HG02759 (cell line): ENCODE data around the gene PDK2.

Source experiments
- ATAC-seq: cut with Tn5 transposase; IDR thresholded peaks from one replicate; pipeline ENCODE4 v1.9.1; 2021; ENCODE audit warnings: mild to moderate bottlenecking, moderate library complexity; ENCODE audit not compliant: unreplicated experiment

PDK2 gene

DNA sequence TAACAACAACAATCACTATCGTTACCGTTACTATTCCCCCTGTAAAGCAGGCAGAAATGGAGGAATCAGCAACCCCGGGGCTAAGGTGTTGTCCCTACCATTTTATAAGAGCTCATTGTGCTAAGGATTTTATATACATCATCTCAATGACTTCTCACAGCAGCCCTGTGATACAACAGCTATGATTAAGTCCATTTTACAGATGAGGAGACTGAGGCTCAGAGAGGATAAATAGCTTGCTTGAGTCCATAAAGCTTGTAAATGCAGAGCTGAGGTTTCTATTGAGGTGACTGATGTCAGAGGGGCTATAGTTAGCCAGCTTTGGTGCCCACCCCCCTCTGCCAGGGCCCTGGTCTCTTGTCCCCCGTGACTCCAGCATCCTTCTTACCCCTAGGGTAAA, 16.7 kb upstream of the PDK2 start:
- ATAC-seq: no peak

DNA sequence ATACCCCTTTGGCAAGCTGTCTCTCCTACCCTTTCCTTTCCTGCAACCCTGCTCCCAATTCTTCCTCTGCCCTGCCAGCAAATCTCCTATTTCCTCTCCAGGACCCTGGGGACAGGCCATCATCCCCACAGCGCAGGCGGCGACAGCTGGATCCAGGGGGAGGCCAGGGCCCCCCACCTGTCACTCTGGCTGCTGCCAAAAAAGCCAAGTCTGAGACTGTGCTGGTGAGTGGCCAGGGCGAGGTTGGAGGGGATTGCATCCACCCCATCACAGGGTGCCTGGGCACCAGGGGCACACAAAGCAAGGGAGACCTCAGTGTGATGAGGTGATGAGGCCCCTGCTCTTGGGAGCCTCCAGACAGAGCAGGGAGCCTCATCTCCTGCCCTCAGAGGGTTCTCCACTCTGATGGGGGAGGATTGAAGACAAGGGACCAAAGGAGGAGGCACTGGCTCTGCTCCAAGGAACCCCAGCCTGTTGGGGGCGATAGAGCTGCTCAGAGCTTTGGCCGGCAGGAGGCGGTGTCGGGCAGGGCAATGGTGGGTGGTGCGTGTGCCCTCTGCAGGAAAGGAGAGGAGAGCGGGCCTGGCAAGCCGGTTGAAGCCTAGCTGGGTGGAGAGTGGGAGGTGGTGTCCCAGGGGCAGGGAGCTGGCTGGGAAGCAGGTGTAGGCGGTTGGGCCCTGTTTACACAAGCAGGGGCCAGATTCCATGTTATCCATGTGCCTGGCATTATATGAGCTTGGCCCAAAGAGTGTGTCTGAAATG, 15.6 kb upstream of the PDK2 start:
- ATAC-seq: no peak

DNA sequence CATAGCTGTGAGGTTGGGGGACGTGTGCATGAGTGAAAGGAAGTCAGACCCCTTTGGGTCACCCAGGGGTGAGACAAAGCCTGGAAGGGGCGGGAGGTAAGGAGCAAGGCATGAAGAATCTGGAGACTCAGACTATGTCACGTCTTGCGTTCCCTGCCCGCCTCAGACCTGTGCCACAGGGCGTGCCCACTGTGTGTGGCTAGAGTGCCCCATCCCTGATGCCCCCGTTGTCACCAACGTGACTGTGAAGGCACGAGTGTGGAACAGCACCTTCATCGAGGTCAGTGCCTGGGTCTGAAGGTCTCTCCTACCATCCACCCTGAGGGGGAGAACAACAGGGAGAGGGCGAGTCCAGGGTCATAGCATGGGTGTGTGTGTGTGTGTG, 15.1 kb upstream of the PDK2 start:
- no peak for ATAC-seq

GRCh38 chr17:50080827-50081226, 14.3 kb upstream of the PDK2 start:
- ATAC-seq: no peak

DNA sequence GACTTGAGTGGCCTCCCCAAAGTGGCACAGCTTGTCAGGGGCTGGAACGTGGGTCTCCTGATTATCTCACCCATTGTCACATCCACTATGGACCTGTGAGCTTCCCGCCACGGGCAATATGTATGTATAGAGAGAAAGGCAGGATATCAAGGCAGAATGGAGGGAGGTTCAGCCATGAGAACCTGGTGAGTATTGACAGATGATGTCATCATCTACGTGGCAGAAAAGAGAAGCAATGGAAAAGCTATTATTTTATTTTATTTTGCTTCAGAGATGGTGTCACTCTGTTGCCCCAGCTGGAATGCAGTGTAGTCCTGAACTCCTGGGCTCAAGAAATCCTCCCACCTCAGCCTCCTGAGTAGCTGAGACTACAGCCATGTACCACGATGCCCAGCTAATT, 13.4 kb upstream of the PDK2 start:
- ATAC-seq: no peak

DNA sequence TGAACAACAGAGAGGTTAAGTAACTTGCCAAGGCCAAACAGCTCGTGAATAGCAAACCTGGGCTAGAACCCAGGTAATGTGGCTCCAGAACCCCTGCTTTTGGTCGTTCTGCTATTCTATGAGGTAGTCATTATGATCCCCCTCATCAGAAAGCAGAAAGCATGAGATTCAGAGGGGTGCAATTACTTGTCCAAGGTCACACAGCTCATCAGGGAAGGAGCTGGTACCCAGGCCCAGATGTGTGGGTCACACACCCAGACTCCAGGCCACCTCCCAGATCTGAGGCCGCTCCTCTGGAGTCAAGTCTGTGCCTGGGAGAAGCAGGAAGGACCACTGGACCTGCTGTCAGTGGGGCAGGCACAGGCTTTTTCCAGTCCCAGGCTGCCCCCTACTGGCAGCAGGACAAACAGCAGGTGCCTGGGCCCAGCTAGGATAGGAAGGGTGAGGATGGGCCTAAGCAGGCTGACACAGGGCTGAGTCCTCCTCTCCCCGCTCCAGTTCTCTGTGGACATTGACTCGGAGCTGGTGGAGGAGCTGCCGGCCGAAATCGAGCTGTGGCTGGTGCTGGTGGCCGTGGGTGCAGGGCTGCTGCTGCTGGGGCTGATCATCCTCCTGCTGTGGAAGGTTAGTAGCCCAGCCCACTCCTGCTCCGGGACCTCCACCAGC, 7.8 kb upstream of the PDK2 start:
- peak; percentile 76 for ATAC-seq

- no peak for ATAC-seq
Measured at GRCh38 chr17:50087912-50088405, 7.2 kb upstream of the PDK2 start.

DNA sequence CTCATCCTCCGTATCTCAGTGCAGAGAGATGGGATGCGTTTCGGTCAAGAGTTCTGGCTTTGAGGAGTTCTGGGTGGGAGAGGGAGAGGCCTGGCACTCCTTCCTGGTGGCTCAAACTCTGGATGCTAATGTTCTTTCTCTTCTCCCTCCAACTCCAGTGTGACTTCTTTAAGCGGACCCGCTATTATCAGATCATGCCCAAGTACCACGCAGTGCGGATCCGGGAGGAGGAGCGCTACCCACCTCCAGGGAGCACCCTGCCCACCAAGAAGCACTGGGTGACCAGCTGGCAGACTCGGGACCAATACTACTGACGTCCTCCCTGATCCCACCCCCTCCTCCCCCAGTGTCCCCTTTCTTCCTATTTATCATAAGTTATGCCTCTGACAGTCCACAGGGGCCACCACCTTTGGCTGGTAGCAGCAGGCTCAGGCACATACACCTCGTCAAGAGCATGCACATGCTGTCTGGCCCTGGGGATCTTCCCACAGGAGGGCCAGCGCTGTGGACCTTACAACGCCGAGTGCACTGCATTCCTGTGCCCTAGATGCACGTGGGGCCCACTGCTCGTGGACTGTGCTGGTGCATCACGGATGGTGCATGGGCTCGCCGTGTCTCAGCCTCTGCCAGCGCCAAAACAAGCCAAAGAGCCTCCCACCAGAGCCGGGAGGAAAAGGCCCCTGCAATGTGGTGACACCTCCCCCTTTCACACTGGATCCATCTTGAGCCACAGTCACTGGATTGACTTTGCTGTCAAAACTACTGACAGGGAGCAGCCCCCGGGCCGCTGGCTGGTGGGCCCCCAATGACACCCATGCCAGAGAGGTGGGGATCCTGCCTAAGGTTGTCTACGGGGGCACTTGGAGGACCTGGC, 6.0 kb upstream of the PDK2 start:
- no peak for ATAC-seq

DNA sequence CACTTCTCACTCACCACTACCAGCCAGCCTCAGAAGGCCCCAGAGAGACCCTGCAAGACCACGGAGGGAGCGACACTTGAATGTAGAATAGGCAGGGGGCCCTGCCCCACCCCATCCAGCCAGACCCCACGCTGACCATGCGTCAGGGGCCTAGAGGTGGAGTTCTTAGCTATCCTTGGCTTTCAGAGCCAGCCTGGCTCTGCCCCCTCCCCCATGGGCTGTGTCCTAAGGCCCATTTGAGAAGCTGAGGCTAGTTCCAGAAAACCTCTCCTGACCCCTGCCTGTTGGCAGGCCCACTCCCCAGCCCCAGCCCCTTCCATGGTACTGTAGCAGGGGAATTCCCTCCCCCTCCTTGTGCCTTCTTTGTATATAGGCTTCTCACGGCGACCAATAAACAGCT, 5.1 kb upstream of the PDK2 start:
- ATAC-seq: no peak

- ATAC-seq: no peak
Measured at GRCh38 chr17:50090971-50091917, 3.9 kb upstream of the PDK2 start.

- no peak for ATAC-seq
Measured at GRCh38 chr17:50091918-50092285, 3.2 kb upstream of the PDK2 start.

GRCh38 chr17:50093246-50093645, 1.9 kb upstream of the PDK2 start:
- no peak for ATAC-seq

DNA sequence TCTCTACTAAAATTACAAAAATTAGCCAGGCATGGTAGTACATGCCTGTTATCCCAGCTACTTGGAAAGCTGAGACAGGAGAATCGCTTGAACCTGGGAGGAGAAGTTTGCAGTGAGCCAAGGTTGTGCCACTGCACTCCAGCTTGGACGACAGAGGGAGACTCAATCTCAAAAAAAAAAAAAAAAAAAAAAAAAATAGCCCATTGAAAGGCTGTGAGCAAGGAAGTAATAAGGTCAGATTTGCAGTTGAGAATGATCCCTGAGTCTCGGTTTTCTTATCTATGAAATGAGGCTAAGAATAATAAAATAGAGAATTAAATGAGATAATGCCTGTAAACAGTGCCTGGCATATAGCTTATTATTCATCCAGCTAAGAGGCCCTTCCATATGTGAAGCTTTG, 1.3 kb upstream of the PDK2 start:
- ATAC-seq: no peak

GRCh38 chr17:50094243-50094752, 853 bp upstream of the PDK2 start:
- ATAC-seq: no peak

DNA sequence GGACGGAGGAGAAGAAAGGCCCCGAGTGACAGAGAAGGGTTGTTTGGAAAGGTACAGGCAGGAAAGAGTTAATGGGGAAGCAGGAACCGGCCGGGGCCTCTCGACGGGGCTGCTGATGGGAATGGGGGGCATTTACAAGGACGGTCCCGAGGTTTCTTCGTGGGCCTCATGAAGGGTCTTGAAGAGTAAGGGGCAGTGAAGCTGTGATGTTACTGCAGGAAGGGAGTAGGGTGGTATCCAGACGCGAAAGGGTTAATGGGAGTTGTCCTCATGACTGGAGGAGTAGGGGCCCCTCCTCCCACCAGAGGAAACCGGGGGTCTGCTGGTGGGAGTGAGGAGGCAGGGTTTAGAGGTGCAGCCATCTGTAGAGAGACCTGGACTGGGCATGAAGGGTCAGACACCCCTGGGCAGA, 481 bp downstream of the PDK2 start:
- no peak for ATAC-seq

- no peak for ATAC-seq
Measured at GRCh38 chr17:50096092-50096491, 941 bp downstream of the PDK2 start.

DNA sequence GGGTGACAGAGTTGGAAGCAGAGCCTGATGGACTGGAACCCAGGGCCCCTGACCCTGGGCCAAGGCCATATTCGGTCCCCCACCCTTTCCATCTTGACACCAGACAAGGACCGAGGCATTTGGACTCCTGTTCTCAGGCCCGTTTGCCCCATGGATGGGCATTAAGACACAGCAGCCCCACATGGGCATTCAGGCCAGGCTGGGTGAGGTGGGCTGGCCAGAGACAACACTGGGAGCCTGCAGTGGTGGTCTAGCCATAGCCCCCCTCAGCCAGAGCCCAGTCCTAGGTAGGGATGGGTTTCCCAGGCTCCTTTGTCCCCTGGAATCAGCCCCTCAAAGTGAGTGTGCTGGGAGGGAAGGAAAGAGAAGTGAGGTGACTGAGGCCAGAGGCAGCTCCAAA, 1.6 kb downstream of the PDK2 start:
- ATAC-seq: no peak

- ATAC-seq: no peak
Measured at GRCh38 chr17:50097455-50097854, 2.3 kb downstream of the PDK2 start.

DNA sequence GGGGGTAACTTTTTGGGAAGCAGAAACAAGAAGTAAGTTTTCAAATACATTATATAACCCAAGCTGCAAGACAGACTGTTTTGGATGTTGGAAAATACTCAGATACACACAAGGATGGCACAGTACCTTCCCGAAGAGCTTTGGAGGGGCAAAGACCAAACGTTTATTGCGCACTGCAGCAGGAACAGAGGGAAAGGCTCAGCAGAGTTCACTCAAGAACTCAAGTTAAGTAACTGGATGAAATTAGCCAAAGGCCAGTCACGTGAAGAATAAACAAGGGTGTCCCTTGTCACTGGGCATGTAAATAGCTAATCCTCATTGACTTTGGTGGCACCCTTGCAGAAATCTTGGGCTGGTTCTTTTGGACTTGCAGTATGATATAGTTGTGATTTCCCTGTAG, 2.8 kb downstream of the PDK2 start:
- ATAC-seq: no peak

GRCh38 chr17:50098583-50098982, 3.4 kb downstream of the PDK2 start:
- no peak for ATAC-seq
